ENCODE data around the gene RAPGEF2.

- TF ChIP-seq CTCF (IDR thresholded peaks at IDR 0.05; ENCODE audit: insufficient read depth, low read length, poor library complexity, severe bottlenecking) (no peak), EZH2phosphoT487 (conservative IDR thresholded peaks at IDR 0.05; ENCODE audit: low read length) (no peak)
Observed at GRCh38 chr4:159398236-159398638, 295.4 kb downstream of the RAPGEF2 start.
